Stomach (tissue), 4 donors: Measurements from ENCODE around the gene HJURP.

Experiments used
- POLR2A ChIP-seq, 4 donors: fragments of 450-650 bp; IDR thresholded peaks; one replicate each; pipeline ENCODE4 v1.6.1; 2016; ENCODE audit warnings: antibody characterized with exemption in 4 of 4, control low read depth in 2 of 4, mild to moderate bottlenecking in 1 of 4, moderate library complexity in 1 of 4
- POLR2AphosphoS5 ChIP-seq, 3 donors: sonication (generic); formaldehyde crosslinking; IDR thresholded peaks; one replicate each; pipeline ENCODE4 v1.6.1; 2016; ENCODE audit warnings: antibody characterized with exemption in 3 of 3
- TF ChIP-seq, protein P1 (sequence below), 7 experiments: fragments of 450-650 bp in 4 of 7; fragments of 200-600 bp in 3 of 7; sonication (generic) in 3 of 7; IDR thresholded peaks; one replicate each; pipeline ENCODE4 v1.5.1; 2016 to 2019; ENCODE audit warnings: antibody characterized with exemption in 7 of 7, control low read depth in 2 of 7, mild to moderate bottlenecking in 1 of 7

- TF ChIP-seq, protein P1, sequence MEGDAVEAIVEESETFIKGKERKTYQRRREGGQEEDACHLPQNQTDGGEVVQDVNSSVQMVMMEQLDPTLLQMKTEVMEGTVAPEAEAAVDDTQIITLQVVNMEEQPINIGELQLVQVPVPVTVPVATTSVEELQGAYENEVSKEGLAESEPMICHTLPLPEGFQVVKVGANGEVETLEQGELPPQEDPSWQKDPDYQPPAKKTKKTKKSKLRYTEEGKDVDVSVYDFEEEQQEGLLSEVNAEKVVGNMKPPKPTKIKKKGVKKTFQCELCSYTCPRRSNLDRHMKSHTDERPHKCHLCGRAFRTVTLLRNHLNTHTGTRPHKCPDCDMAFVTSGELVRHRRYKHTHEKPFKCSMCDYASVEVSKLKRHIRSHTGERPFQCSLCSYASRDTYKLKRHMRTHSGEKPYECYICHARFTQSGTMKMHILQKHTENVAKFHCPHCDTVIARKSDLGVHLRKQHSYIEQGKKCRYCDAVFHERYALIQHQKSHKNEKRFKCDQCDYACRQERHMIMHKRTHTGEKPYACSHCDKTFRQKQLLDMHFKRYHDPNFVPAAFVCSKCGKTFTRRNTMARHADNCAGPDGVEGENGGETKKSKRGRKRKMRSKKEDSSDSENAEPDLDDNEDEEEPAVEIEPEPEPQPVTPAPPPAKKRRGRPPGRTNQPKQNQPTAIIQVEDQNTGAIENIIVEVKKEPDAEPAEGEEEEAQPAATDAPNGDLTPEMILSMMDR (IDR thresholded peaks at IDR 0.05) = no peak
- TF ChIP-seq POLR2AphosphoS5 (IDR thresholded peaks at IDR 0.05) = no peak
- no peak for TF ChIP-seq POLR2A (IDR thresholded peaks at IDR 0.05)
Measured at GRCh38 chr2:233892793-233893192, 38.5 kb upstream of the HJURP start.
